Mucosa of stomach (tissue), 1 donor: ENCODE data around the gene LEKR1.
"Not testable (repeated sequence)": the region's sequence is repeated elsewhere in the genome, so short reads cannot be mapped to it uniquely, and the experiment has no call there.

Experiments used
- H3K27me3 ChIP-seq: one replicate; pipeline ENCODE4 v1.7.0; 2013; ENCODE audit warnings: mild to moderate bottlenecking, low read length; ENCODE audit not compliant: control insufficient read depth, insufficient read depth
- H3K36me3 ChIP-seq: one replicate; pipeline ENCODE4 v1.7.0; 2013; ENCODE audit warnings: low read length; ENCODE audit not compliant: control insufficient read depth, insufficient read depth
- H3K4me1 ChIP-seq: one replicate; pipeline ENCODE4 v1.7.0; 2013; ENCODE audit warnings: mild to moderate bottlenecking, low read length; ENCODE audit not compliant: control insufficient read depth, insufficient read depth
- H3K4me3 ChIP-seq: one replicate; pipeline ENCODE4 v1.7.0; 2013; ENCODE audit warnings: low read length
- H3K9ac ChIP-seq: one replicate; pipeline ENCODE4 v1.7.0; 2013; ENCODE audit warnings: mild to moderate bottlenecking, low read length, moderate library complexity
- H3K9me3 ChIP-seq: one replicate; pipeline ENCODE4 v1.7.0; 2013; ENCODE audit warnings: mild to moderate bottlenecking, low read length, moderate library complexity; ENCODE audit not compliant: control insufficient read depth
- donor health status: Pancreatic carcinoma.

Gene LEKR1

GRCh38 chr3:156847752-156848448, 21.7 kb downstream of the LEKR1 start:
- Histone ChIP-seq H3K9me3 (no peaks in the 10 kb centered on the region), H3K36me3 (no peaks in the 10 kb centered on the region), H3K27me3 (no peaks in the 10 kb centered on the region), H3K4me1 (no peaks in the 10 kb centered on the region), H3K4me3 (no peak overlapping the region), H3K9ac (no peak overlapping the region)

GRCh38 chr3:156859578-156859977, 33.4 kb downstream of the LEKR1 start:
- Histone ChIP-seq H3K36me3 (no peaks in the 10 kb centered on the region), H3K9ac (no peak overlapping the region), H3K27me3 (no peaks in the 10 kb centered on the region), H3K9me3 (no peaks in the 10 kb centered on the region), H3K4me1 (no peaks in the 10 kb centered on the region), H3K4me3 (no peak overlapping the region)

GRCh38 chr3:156860873-156861272, 34.7 kb downstream of the LEKR1 start:
- H3K9me3 ChIP-seq = no peaks in the 10 kb centered on the region
- H3K4me3 ChIP-seq = no peak overlapping the region
- H3K27me3 ChIP-seq = no peaks in the 10 kb centered on the region
- no peak overlapping the region for H3K9ac ChIP-seq
- no peaks in the 10 kb centered on the region for H3K36me3 ChIP-seq
- H3K4me1 ChIP-seq = no peaks in the 10 kb centered on the region

- no peaks in the 10 kb centered on the region for H3K9me3 ChIP-seq
- no peaks in the 10 kb centered on the region for H3K36me3 ChIP-seq
- no peak overlapping the region for H3K9ac ChIP-seq
- H3K4me3 ChIP-seq = no peak overlapping the region
- H3K4me1 ChIP-seq = no peaks in the 10 kb centered on the region
- no peaks in the 10 kb centered on the region for H3K27me3 ChIP-seq
Measured at GRCh38 chr3:156862338-156862737, 36.2 kb downstream of the LEKR1 start.

- Histone ChIP-seq H3K4me3 (no peak overlapping the region), H3K36me3 (no peaks in the 10 kb centered on the region), H3K9me3 (no peaks in the 10 kb centered on the region), H3K9ac (no peak overlapping the region), H3K27me3 (no peaks in the 10 kb centered on the region), H3K4me1 (no peaks in the 10 kb centered on the region)
Measured at GRCh38 chr3:156865732-156866131, 39.6 kb downstream of the LEKR1 start.

GRCh38 chr3:156867174-156867573, 41.0 kb downstream of the LEKR1 start:
- H3K36me3 ChIP-seq = no peaks in the 10 kb centered on the region
- H3K27me3 ChIP-seq = no peaks in the 10 kb centered on the region
- no peak overlapping the region for H3K9ac ChIP-seq
- H3K4me1 ChIP-seq = no peaks in the 10 kb centered on the region
- H3K9me3 ChIP-seq = no peaks in the 10 kb centered on the region
- no peak overlapping the region for H3K4me3 ChIP-seq

GRCh38 chr3:156867920-156868319, 41.8 kb downstream of the LEKR1 start:
- Histone ChIP-seq H3K9ac (no peak overlapping the region), H3K4me3 (no peak overlapping the region), H3K36me3 (no peaks in the 10 kb centered on the region), H3K27me3 (no peaks in the 10 kb centered on the region), H3K4me1 (no peaks in the 10 kb centered on the region), H3K9me3 (no peaks in the 10 kb centered on the region)

GRCh38 chr3:156873906-156874305, 47.8 kb downstream of the LEKR1 start:
- no peaks in the 10 kb centered on the region for H3K36me3 ChIP-seq
- H3K9ac ChIP-seq = no peak overlapping the region
- no peaks in the 10 kb centered on the region for H3K9me3 ChIP-seq

GRCh38 chr3:156879491-156879890, 53.3 kb downstream of the LEKR1 start:
- not testable (repeated sequence) for H3K27me3 ChIP-seq, H3K9me3 ChIP-seq, H3K4me3 ChIP-seq, H3K9ac ChIP-seq, H3K36me3 ChIP-seq, H3K4me1 ChIP-seq

More at GRCh38 chr3:156873906-156874305, 47.8 kb downstream of the LEKR1 start:
- Histone ChIP-seq H3K4me3 (no peak overlapping the region), H3K27me3 (no peaks in the 10 kb centered on the region), H3K4me1 (no peaks in the 10 kb centered on the region)

- no peaks in the 10 kb centered on the region for H3K9me3 ChIP-seq
- H3K36me3 ChIP-seq = no peaks in the 10 kb centered on the region
- H3K9ac ChIP-seq = no peak overlapping the region
- no peak overlapping the region for H3K4me3 ChIP-seq
- H3K27me3 ChIP-seq = no peaks in the 10 kb centered on the region
- no peaks in the 10 kb centered on the region for H3K4me1 ChIP-seq
Measured at GRCh38 chr3:156885761-156886160, 59.6 kb downstream of the LEKR1 start.

GRCh38 chr3:156888176-156888575, 62.0 kb downstream of the LEKR1 start:
- Histone ChIP-seq H3K4me1 (no peaks in the 10 kb centered on the region), H3K36me3 (no peaks in the 10 kb centered on the region), H3K4me3 (no peak overlapping the region), H3K9ac (no peak overlapping the region), H3K27me3 (no peaks in the 10 kb centered on the region), H3K9me3 (no peaks in the 10 kb centered on the region)

GRCh38 chr3:156888576-156888975, 62.4 kb downstream of the LEKR1 start:
- no peaks in the 10 kb centered on the region for H3K27me3 ChIP-seq
- H3K4me3 ChIP-seq = no peak overlapping the region
- no peaks in the 10 kb centered on the region for H3K36me3 ChIP-seq
- no peak overlapping the region for H3K9ac ChIP-seq
- no peaks in the 10 kb centered on the region for H3K4me1 ChIP-seq
- no peaks in the 10 kb centered on the region for H3K9me3 ChIP-seq

- Histone ChIP-seq H3K4me3 (no peak overlapping the region), H3K27me3 (no peaks in the 10 kb centered on the region), H3K9me3 (no peaks in the 10 kb centered on the region), H3K4me1 (no peaks in the 10 kb centered on the region), H3K9ac (no peak overlapping the region), H3K36me3 (no peaks in the 10 kb centered on the region)
Measured at GRCh38 chr3:156892701-156893100, 66.5 kb downstream of the LEKR1 start.
